ENCODE results near the gene SPC25. TPM values are rescaled to one million over a fixed set of nuclear protein-coding genes. Genes with fewer than 3 reads are reported as not detected.

The SPC25 gene
- total RNA-seq, 1 experiment from 2014 or later = 31.5 TPM

- Histone ChIP-seq H2AK5ac (ENCODE audit: insufficient read length, low read length) (no peak overlapping the region), H3K4me2 (ENCODE audit: insufficient read depth, insufficient read length, low read length) (no peak overlapping the region), H2BK15ac (ENCODE audit: low read depth, low read length) (no peak overlapping the region), H3K79me2 (ENCODE audit: insufficient read depth, low read length) (no peaks in the 10 kb centered on the region), H4K5ac (ENCODE audit: insufficient read length, low read depth, low read length) (no peak overlapping the region), H3K27ac (ENCODE audit: insufficient read length, low read depth, low read length) (no peak overlapping the region), H3K56ac (ENCODE audit: insufficient read length, low read depth, low read length) (no peak overlapping the region), H3T11ph (ENCODE audit: low read length) (no peak overlapping the region), H3K4ac (ENCODE audit: low read depth, low read length) (no peak overlapping the region), H3K23ac (ENCODE audit: insufficient read length, low read depth, low read length) (no peak overlapping the region), H3K23me2 (ENCODE audit: insufficient read length, low read depth, low read length, poor library complexity, severe bottlenecking) (no peaks in the 10 kb centered on the region), H3K27me3 (ENCODE audit: insufficient read depth, low read length) (no peaks in the 10 kb centered on the region), H2AFZ (ENCODE audit: low read length) (no peak overlapping the region), H2BK5ac (ENCODE audit: insufficient read length, low read length) (no peak overlapping the region), H3K18ac (ENCODE audit: insufficient read length, low read depth, low read length) (no peak overlapping the region), H2BK12ac (ENCODE audit: insufficient read length, low read depth, low read length) (no peak overlapping the region), H4K91ac (ENCODE audit: insufficient read length, low read depth, low read length) (no peak overlapping the region), H3K9ac (ENCODE audit: extremely low read depth, insufficient read length, low read length) (no peak overlapping the region), H3K4me1 (ENCODE audit: insufficient read depth, low read length) (no peaks in the 10 kb centered on the region), H3K79me1 (ENCODE audit: insufficient read depth, low read depth, low read length, poor library complexity, severe bottlenecking) (no peaks in the 10 kb centered on the region), H2BK20ac (ENCODE audit: low read depth, low read length, poor library complexity, severe bottlenecking) (no peak overlapping the region), H3K14ac (ENCODE audit: insufficient read depth, low read length) (no peak overlapping the region), H4K8ac (replicated peaks; ENCODE audit: insufficient read length, low read depth, low read length) (no peak overlapping the region), H2BK120ac (ENCODE audit: low read depth, low read length, poor library complexity, severe bottlenecking) (no peak overlapping the region), H4K20me1 (ENCODE audit: control insufficient read depth, insufficient read depth, insufficient read length) (no peaks in the 10 kb centered on the region), H3K9me3 (ENCODE audit: control insufficient read depth, low read depth, low read length) (no peaks in the 10 kb centered on the region)
- no peaks in the 10 kb centered on the region for H3K9me3 Mint-ChIP-seq
- no peak for DNase-seq
- peaks cover 2 to 7% (median 5%) of the 10 kb centered on the region in 3 experiments; a peak in 5 of 7 replicates for H3K36me3 Mint-ChIP-seq (ENCODE audit: insufficient read depth in 1 of 3, low read depth in 3 of 3)
- peaks cover 10 to 11% of the 10 kb centered on the region in 2 experiments; a peak in 2 of 4 replicates for H3K4me1 Mint-ChIP-seq
- TF ChIP-seq, protein P1, sequence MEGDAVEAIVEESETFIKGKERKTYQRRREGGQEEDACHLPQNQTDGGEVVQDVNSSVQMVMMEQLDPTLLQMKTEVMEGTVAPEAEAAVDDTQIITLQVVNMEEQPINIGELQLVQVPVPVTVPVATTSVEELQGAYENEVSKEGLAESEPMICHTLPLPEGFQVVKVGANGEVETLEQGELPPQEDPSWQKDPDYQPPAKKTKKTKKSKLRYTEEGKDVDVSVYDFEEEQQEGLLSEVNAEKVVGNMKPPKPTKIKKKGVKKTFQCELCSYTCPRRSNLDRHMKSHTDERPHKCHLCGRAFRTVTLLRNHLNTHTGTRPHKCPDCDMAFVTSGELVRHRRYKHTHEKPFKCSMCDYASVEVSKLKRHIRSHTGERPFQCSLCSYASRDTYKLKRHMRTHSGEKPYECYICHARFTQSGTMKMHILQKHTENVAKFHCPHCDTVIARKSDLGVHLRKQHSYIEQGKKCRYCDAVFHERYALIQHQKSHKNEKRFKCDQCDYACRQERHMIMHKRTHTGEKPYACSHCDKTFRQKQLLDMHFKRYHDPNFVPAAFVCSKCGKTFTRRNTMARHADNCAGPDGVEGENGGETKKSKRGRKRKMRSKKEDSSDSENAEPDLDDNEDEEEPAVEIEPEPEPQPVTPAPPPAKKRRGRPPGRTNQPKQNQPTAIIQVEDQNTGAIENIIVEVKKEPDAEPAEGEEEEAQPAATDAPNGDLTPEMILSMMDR (conservative IDR thresholded peaks at IDR 0.05) = no peak
- H3K27ac Mint-ChIP-seq = no peak overlapping the region
- WGBS (ENCODE audit: extremely low coverage, insufficient read length, low lambda C conversion rate) = no CpG with 5 or more reads among the region's 2 CpGs
- no peaks in the 10 kb centered on the region for H3K27me3 Mint-ChIP-seq (ENCODE audit: low read depth)
- H3K4me3 Mint-ChIP-seq = no peak overlapping the region
These were observed 32.1 kb downstream of the SPC25 start for GRCh38 chr2:168858146-168858545.

All from H9 (cell line).